Ovary (tissue), 9 donors: ENCODE measurements around the gene HSDL2. TPM values are rescaled to one million over a fixed set of nuclear protein-coding genes. Genes with fewer than 3 reads are reported as not detected.

Source experiments
- DNase-seq, 5 donors: peaks; one replicate each; pipeline ENCODE4 v3.0.0-alpha.2; 2019 to 2020
- H3K27ac ChIP-seq, 2 donors: fragments of 200-600 bp; one replicate each; pipeline versions ENCODE4 v1.5.1 to v1.8.0; 2019 to 2022
- H3K27me3 ChIP-seq: fragments of 200-600 bp; one replicate; pipeline ENCODE4 v1.8.0; 2022
- H3K36me3 ChIP-seq: fragments of 200-600 bp; sonication (generic); one replicate; pipeline ENCODE4 v1.5.1; 2019
- H3K4me1 ChIP-seq: one replicate; pipeline ENCODE4 v1.8.1; 2013; ENCODE audit warnings: mild to moderate bottlenecking, moderate library complexity; ENCODE audit not compliant: insufficient read depth
- H3K4me3 ChIP-seq: fragments of 200-600 bp; sonication (generic); one replicate; pipeline ENCODE4 v1.5.1; 2017
- H3K9me3 ChIP-seq, 2 donors: fragments of 200-600 bp in 1 of 2; sonication (generic) in 1 of 2; one replicate each; pipeline versions ENCODE4 v1.5.1 to v1.8.1; 2013 to 2019; ENCODE audit warnings: mild to moderate bottlenecking in 1 of 2, moderate library complexity in 1 of 2
- EP300 ChIP-seq: sonication (generic); formaldehyde crosslinking; IDR thresholded peaks from one replicate; pipeline ENCODE4 v1.6.1; 2017; ENCODE audit warnings: antibody characterized with exemption
- POLR2A ChIP-seq: fragments of 450-650 bp; IDR thresholded peaks from one replicate; pipeline ENCODE4 v1.6.1; 2017; ENCODE audit warnings: antibody characterized with exemption, mild to moderate bottlenecking, moderate library complexity
- WGBS, 3 donors: extraction: QIAGEN DNeasy Blood & Tissue Kit in 1 of 3; methylation state at CpG; one replicate each; pipeline versions ENCODE4 v1.1.5 to v1.1.7; 2013 to 2017; 5-methylcytosine and 5-hydroxymethylcytosine counted together
- intact Hi-C, 4 donors: fragments of 100-400 bp; cut with DNase I; formaldehyde crosslinking; loops; one replicate each; pipeline versions ENCODE4 v1.11.0 to v1.15.1; 2022 to 2023
- polyA plus RNA-seq, 2 donors: library from polyadenylated mRNA; stranded (reverse); fragments of 200-250 nt in 1 of 2; fragments of 350-450 nt in 1 of 2; fragmentation: Illumina TruSeq in 1 of 2; extraction: RNeasy Lipid Tissue Mini Kit (QIAGEN cat#74804) in 1 of 2; gene quantifications; one replicate each; pipeline ENCODE4 v1.2.3, GENCODE V29; 2013 to 2014
- total RNA-seq, 7 donors: library from RNA; depleted of rRNA in 2 of 7; stranded (reverse); fragments of >200 nt in 2 of 7; fragmentation: NEBNext Ultra II Directional in 3 of 7; extraction: Animal tissue kit (Norgen Biotek cat#: 25700) in 3 of 7; gene quantifications; one replicate each; pipeline versions ENCODE4 v1.1.0 to v1.2.4, GENCODE V29; 2016 to 2023
- TF ChIP-seq, protein P1 (sequence below), 3 donors: fragments of 450-650 bp in 2 of 3; fragments of 200-600 bp in 1 of 3; IDR thresholded peaks; one replicate each; pipeline versions ENCODE4 v1.5.1 to v1.8.0; 2016 to 2022; ENCODE audit warnings: antibody characterized with exemption in 3 of 3, mild to moderate bottlenecking in 1 of 3
- donor health status: DM: no; HTN: no; CAD: no; lungs with moderate emphysema.
- donor health status: DM: no; HTN: no; CAD: no.
- donor health status: Bipolar disorder and iron deficiency.
- donor health status: DM: yes; HTN: yes; CAD: no.
- donor health status: DM: no; HTN: no; CAD: no.
- donor health status: DM: yes; HTN: yes; CAD: no.

The HSDL2 gene
- total and polyA plus RNA-seq, 9 donors: 44.8 to 79.9 (median 66.1) TPM

- Histone ChIP-seq H3K36me3 (no peaks in the 10 kb centered on the region), H3K27ac (no peak overlapping the region), H3K4me1 (peaks cover 1% of the 10 kb centered on the region), H3K4me3 (no peak overlapping the region), H3K27me3 (no peaks in the 10 kb centered on the region), H3K9me3 (no peaks in the 10 kb centered on the region)
- DNase-seq: no peak
- TF ChIP-seq EP300 (no peak), POLR2A (no peak)
- TF ChIP-seq, protein P1, sequence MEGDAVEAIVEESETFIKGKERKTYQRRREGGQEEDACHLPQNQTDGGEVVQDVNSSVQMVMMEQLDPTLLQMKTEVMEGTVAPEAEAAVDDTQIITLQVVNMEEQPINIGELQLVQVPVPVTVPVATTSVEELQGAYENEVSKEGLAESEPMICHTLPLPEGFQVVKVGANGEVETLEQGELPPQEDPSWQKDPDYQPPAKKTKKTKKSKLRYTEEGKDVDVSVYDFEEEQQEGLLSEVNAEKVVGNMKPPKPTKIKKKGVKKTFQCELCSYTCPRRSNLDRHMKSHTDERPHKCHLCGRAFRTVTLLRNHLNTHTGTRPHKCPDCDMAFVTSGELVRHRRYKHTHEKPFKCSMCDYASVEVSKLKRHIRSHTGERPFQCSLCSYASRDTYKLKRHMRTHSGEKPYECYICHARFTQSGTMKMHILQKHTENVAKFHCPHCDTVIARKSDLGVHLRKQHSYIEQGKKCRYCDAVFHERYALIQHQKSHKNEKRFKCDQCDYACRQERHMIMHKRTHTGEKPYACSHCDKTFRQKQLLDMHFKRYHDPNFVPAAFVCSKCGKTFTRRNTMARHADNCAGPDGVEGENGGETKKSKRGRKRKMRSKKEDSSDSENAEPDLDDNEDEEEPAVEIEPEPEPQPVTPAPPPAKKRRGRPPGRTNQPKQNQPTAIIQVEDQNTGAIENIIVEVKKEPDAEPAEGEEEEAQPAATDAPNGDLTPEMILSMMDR (IDR thresholded peaks at IDR 0.05): no peak
- intact Hi-C loops: no loop called here
- WGBS, 3 donors: 95 to 97% (median 97%) methylated on average over 2 of the region's 2 CpGs
Observed at GRCh38 chr9:112439825-112440224, 59.9 kb downstream of the HSDL2 start.

- peaks cover 1% of the 10 kb centered on the region for H3K4me1 ChIP-seq
- no peaks in the 10 kb centered on the region for H3K27me3 ChIP-seq
- no peak overlapping the region for H3K27ac ChIP-seq
- no peak overlapping the region for H3K4me3 ChIP-seq
- intact Hi-C loops: no loop called here
- peak in 1 of 5 donors; percentile 19 for DNase-seq
- H3K9me3 ChIP-seq: no peaks in the 10 kb centered on the region
- H3K36me3 ChIP-seq: no peaks in the 10 kb centered on the region
- TF ChIP-seq EP300 (no peak), POLR2A (no peak)
- TF ChIP-seq, protein P1 (IDR thresholded peaks at IDR 0.05): no peak
Observed at GRCh38 chr9:112443200-112443599, 63.3 kb downstream of the HSDL2 start.

- TF ChIP-seq EP300: no peak
- TF ChIP-seq POLR2A: no peak
- TF ChIP-seq, protein P1 (IDR thresholded peaks at IDR 0.05): no peak
- intact Hi-C loops: no loop called here
Observed at GRCh38 chr9:112443636-112444035, 63.7 kb downstream of the HSDL2 start.

DNA sequence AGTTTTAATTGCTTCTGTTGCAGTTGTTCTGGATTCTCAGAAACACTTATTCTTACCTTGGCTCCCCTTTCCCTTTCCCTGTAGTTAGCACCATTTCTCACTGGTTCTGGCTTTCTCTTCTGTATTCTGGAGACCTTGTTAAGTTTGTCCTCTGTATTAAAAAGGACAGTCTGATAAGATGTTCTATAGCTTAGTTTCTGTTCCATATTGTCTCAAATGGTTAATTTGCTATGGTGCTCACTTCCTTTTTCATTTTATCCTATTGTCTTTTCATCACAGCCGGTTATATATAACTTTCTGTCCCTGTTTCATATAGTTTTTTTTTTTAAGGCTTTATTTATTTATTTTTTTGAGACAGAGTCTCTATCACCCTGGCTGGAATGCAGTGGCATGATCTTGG is 65.3 kb downstream of the HSDL2 start:
- 0 to 64% (median 41%) methylated on average over 1 of the region's 1 CpG for WGBS, 3 donors
- Histone ChIP-seq H3K9me3 (no peaks in the 10 kb centered on the region), H3K4me1 (peaks cover 1% of the 10 kb centered on the region), H3K27me3 (no peaks in the 10 kb centered on the region), H3K27ac (no peak overlapping the region), H3K4me3 (no peak overlapping the region), H3K36me3 (no peaks in the 10 kb centered on the region)
- no peak for DNase-seq
- intact Hi-C loops: no loop called here
- TF ChIP-seq EP300: no peak
- TF ChIP-seq, protein P1 (IDR thresholded peaks at IDR 0.05): no peak
- no peak for TF ChIP-seq POLR2A

More at GRCh38 chr9:112443636-112444035, 63.7 kb downstream of the HSDL2 start:
- Histone ChIP-seq H3K9me3 (no peaks in the 10 kb centered on the region), H3K4me3 (no peak overlapping the region), H3K36me3 (no peaks in the 10 kb centered on the region), H3K4me1 (peaks cover 1% of the 10 kb centered on the region), H3K27ac (no peak overlapping the region), H3K27me3 (no peaks in the 10 kb centered on the region)
- 88 to 93% (median 89%) methylated on average over 1 of the region's 1 CpG for WGBS, 3 donors
- no peak for DNase-seq
